ENCODE measurements around the gene RFX4. TPM values are rescaled to one million over a fixed set of nuclear protein-coding genes. Genes with fewer than 3 reads are reported as not detected.
A peak's percentile ranks its signal among the peaks of the same experiment; 100 is the strongest.

The RFX4 gene
- total and polyA plus RNA-seq, 2 of the 13 experiments (the other 11 are each of a cell fraction or from before 2014, with no cell fraction given): not detected

DNA sequence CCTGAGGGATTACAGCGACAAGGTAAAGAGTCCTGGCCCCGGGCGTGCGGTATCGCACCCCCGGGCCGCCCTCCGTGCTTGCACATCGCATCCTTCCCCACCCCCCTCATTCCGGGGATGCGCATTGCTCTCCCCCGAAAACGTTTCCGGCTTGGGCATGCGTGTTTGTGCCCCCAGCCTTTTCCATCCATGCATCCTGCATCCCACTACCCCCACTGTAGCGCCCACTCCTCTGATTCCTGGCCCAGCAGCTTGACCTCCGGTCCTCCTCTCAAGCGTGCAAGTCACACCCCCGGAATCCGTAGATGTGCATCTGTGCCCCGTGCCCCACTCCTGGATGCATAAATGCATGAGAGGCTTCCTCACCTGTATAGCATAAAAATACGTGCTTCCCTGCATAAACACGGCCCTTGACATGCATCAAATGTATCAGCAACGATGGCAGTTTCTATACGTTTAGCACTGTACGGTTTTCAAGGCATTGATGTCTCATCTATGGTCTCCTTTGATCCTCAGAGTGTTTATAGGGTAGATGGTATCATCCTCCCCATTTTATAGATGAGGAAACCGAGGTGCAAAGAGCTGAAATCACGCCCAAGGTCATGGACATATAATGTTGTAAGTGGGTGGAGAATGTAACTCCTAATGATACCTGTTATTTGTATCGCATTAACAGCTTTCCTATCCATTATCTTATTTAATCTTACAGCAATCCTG is 192.2 kb downstream of the RFX4 start (continued):
- no peak for TF ChIP-seq NCOA2 (CRISPR knock-in tag; IDR thresholded peaks at IDR 0.05)
- TF ChIP-seq GATA4 (IDR thresholded peaks at IDR 0.05; ENCODE audit: borderline replicate concordance, low read depth): no peak
- no peak for TF ChIP-seq KAT8 (CRISPR knock-in tag; IDR thresholded peaks at IDR 0.05)
- TF ChIP-seq ZNF292 (CRISPR knock-in tag; IDR thresholded peaks at IDR 0.05; ENCODE audit: borderline replicate concordance, low read depth): no peak
- TF ChIP-seq ELF1 (CRISPR knock-in tag; IDR thresholded peaks at IDR 0.05): no peak
- TF ChIP-seq, protein P1, sequence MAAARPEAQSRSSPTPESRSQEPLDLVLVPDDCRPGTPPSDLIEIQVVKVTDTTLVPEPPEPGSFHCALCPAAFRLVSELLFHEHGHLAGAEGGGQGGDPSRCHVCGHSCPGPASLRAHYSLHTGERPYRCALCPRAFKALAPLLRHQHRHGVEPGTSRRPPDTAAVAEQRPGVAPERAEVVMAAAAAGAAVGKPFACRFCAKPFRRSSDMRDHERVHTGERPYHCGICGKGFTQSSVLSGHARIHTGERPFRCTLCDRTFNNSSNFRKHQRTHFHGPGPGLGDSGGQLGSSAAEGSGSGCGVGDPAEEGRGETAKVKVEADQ (CRISPR knock-in tag; IDR thresholded peaks at IDR 0.05; ENCODE audit: borderline replicate concordance): no peak
- TF ChIP-seq ZSCAN25 (CRISPR knock-in tag; IDR thresholded peaks at IDR 0.05): no peak
- no peak for TF ChIP-seq ZKSCAN1 (IDR thresholded peaks at IDR 0.05; ENCODE audit: low read length)
- TF ChIP-seq MYC (CRISPR knock-in tag; IDR thresholded peaks at IDR 0.05; ENCODE audit: borderline replicate concordance): 0 out of 2 replicates have a peak, but pooled peaks have one; percentile 6
- no peak for TF ChIP-seq SIN3B (IDR thresholded peaks at IDR 0.05; ENCODE audit: low read length)
- TF ChIP-seq, protein P2, sequence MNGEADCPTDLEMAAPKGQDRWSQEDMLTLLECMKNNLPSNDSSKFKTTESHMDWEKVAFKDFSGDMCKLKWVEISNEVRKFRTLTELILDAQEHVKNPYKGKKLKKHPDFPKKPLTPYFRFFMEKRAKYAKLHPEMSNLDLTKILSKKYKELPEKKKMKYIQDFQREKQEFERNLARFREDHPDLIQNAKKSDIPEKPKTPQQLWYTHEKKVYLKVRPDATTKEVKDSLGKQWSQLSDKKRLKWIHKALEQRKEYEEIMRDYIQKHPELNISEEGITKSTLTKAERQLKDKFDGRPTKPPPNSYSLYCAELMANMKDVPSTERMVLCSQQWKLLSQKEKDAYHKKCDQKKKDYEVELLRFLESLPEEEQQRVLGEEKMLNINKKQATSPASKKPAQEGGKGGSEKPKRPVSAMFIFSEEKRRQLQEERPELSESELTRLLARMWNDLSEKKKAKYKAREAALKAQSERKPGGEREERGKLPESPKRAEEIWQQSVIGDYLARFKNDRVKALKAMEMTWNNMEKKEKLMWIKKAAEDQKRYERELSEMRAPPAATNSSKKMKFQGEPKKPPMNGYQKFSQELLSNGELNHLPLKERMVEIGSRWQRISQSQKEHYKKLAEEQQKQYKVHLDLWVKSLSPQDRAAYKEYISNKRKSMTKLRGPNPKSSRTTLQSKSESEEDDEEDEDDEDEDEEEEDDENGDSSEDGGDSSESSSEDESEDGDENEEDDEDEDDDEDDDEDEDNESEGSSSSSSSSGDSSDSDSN (CRISPR knock-in tag; IDR thresholded peaks at IDR 0.05): 0 out of 2 replicates have a peak, but pooled peaks have one; percentile 13
- TF ChIP-seq ZNF572 (CRISPR knock-in tag; IDR thresholded peaks at IDR 0.05): 0 out of 2 replicates have a peak, but pooled peaks have one; percentile 10
- TF ChIP-seq ZNF451 (CRISPR knock-in tag; IDR thresholded peaks at IDR 0.05): no peak
- TF ChIP-seq KAT7 (CRISPR knock-in tag; IDR thresholded peaks at IDR 0.05; ENCODE audit: borderline replicate concordance): no peak; the same call in 1 of the 2 replicates
- TF ChIP-seq, protein P3, sequence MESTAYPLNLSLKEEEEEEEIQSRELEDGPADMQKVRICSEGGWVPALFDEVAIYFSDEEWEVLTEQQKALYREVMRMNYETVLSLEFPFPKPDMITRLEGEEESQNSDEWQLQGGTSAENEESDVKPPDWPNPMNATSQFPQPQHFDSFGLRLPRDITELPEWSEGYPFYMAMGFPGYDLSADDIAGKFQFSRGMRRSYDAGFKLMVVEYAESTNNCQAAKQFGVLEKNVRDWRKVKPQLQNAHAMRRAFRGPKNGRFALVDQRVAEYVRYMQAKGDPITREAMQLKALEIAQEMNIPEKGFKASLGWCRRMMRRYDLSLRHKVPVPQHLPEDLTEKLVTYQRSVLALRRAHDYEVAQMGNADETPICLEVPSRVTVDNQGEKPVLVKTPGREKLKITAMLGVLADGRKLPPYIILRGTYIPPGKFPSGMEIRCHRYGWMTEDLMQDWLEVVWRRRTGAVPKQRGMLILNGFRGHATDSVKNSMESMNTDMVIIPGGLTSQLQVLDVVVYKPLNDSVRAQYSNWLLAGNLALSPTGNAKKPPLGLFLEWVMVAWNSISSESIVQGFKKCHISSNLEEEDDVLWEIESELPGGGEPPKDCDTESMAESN (CRISPR knock-in tag; conservative IDR thresholded peaks at IDR 0.05): 0 out of 2 replicates have a peak, but pooled peaks have one; percentile 6
- TF ChIP-seq SMC3 (IDR thresholded peaks at IDR 0.05; ENCODE audit: low read length): no peak
- no peak for TF ChIP-seq LCORL (IDR thresholded peaks at IDR 0.05)
- 0 out of 2 replicates have a peak, but pooled peaks have one; percentile 16 for TF ChIP-seq LCORL (CRISPR knock-in tag; IDR thresholded peaks at IDR 0.05)
- TF ChIP-seq REXO4 (CRISPR knock-in tag; IDR thresholded peaks at IDR 0.05; ENCODE audit: borderline replicate concordance): no peak
- no peak for TF ChIP-seq ZNF263 (CRISPR knock-in tag; IDR thresholded peaks at IDR 0.05)
- TF ChIP-seq ZNF275 (CRISPR knock-in tag; IDR thresholded peaks at IDR 0.05; ENCODE audit: borderline replicate concordance): no peak
- no peak for TF ChIP-seq HOXD1 (CRISPR knock-in tag; IDR thresholded peaks at IDR 0.05)
- TF ChIP-seq BRD4 (CRISPR knock-in tag; IDR thresholded peaks at IDR 0.05): no peak
- TF ChIP-seq CTCF (CRISPR knock-in tag; IDR thresholded peaks at IDR 0.05): no peak
